CMK (cell line): Measurements from ENCODE around the gene ZC3H15.

Source experiments
- DNase-seq: peaks from one replicate; pipeline ENCODE4 v3.0.0-alpha.2; 2010; ENCODE audit warnings: low read depth

The ZC3H15 gene

GRCh38 chr2:186543561-186544131 lies 57.6 kb downstream of the ZC3H15 start:
- no peak for DNase-seq

- DNase-seq: no peak
Measured at GRCh38 chr2:186544255-186544675, 58.2 kb downstream of the ZC3H15 start.

GRCh38 chr2:186546846-186547245 lies 60.8 kb downstream of the ZC3H15 start:
- DNase-seq: no peak

- no peak for DNase-seq
Measured at GRCh38 chr2:186551323-186552050, 65.4 kb downstream of the ZC3H15 start.

GRCh38 chr2:186554429-186554828 lies 68.4 kb downstream of the ZC3H15 start:
- DNase-seq: no peak

GRCh38 chr2:186554850-186555671 lies 69.0 kb downstream of the ZC3H15 start:
- DNase-seq: no peak

- no peak for DNase-seq
Measured at GRCh38 chr2:186558512-186559276, 72.6 kb downstream of the ZC3H15 start.
